GM19023 (cell line): ENCODE data around the gene SNAP23.

Experiments
- ATAC-seq: cut with Tn5 transposase; IDR thresholded peaks from one replicate; pipeline ENCODE4 v1.9.1; 2021; ENCODE audit warnings: mild to moderate bottlenecking, moderate library complexity; ENCODE audit not compliant: unreplicated experiment

The SNAP23 gene

DNA sequence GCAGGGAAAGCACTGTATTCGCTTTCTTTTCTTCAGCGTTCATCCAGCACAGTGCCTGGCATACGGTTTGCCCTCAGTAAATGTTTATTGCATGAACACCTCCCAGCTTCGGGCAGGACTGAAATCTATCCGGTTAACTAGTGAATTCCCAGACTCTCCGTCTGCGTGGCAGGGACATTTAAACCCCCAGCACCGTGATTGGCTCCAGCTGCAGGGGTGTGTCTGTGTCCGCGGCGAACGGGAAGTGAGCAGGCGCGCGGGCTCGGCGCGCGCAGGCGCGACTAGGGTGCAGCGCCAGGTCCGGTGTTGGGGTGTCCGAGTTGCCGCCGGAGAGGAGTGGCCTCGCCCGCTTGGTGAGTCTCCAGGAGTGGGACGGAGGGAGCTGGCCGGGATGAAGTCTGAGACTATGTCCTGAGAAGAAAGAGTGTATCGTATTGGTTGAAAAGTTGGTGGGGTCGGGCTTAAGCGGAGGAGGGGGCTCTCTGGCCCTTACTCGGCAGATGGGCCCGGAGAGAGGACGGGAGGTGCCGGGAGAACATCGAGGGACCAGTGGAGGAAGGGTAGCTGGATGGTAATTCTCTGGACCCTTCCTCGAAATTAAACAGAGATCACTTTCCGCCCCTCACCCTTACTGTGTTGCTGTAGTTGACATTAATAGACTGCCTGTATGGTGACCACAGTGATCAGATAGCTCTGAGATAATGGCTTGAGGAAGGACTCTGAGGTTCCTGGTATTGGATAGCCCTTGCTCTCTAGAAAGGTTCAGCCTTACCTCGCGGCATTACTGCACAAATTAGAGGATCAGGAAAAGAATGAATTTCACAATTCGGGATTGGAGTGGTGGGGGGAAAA is at the start of gene SNAP23:
SNAP23 (plus strand) TSS at position 274 of the 852 bp plus-strand sequence. CDS start 16,213 bp downstream, outside the sequence.
- ATAC-seq, result peak; percentile 88

- no peak for ATAC-seq
Measured at GRCh38 chr15:42447599-42447998, 47.8 kb upstream of the SNAP23 start.

- no peak for ATAC-seq
Measured at GRCh38 chr15:42448281-42448680, 47.2 kb upstream of the SNAP23 start.

- ATAC-seq, result no peak
Measured at GRCh38 chr15:42449770-42450424, 45.5 kb upstream of the SNAP23 start.

DNA sequence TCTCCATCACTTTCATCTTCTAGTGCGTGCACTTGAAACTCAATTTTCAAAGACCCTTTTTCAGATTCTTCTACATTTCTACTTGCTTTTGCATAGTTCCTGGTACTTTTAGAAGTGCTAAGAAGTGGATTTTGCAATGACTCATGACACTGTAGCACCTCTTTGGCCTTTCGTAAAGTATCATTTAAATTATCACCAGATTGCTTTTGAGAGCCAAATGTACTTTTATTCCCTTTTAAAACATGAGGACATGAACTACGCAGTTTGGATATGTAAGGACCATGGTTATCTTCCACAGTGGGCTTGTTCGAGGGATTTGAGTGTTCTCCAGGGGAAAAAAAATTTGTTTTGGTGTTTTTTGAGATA is 45.0 kb upstream of the SNAP23 start:
- no peak for ATAC-seq

GRCh38 chr15:42453826-42454225 is 41.6 kb upstream of the SNAP23 start:
- no peak for ATAC-seq

DNA sequence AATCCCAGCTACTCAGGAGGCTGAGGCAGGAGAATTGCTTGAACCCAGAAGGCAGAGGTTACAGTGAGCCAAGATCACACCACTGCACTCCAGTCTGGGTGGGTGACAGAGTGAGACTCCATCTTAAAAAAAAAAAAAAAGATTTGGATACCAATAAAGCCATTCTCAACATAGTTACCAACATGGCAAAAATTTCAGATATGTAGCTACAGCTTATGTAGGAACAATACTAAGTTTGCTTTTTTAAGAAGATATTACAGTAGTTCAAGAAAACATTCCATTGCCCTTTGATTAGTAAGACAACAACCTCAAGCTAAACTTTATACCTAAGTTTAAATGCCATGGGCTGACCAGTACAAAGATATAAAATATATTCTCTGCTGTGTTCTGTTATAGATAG is 38.9 kb upstream of the SNAP23 start:
- no peak for ATAC-seq

- no peak for ATAC-seq
Measured at GRCh38 chr15:42456971-42457370, 38.5 kb upstream of the SNAP23 start.

DNA sequence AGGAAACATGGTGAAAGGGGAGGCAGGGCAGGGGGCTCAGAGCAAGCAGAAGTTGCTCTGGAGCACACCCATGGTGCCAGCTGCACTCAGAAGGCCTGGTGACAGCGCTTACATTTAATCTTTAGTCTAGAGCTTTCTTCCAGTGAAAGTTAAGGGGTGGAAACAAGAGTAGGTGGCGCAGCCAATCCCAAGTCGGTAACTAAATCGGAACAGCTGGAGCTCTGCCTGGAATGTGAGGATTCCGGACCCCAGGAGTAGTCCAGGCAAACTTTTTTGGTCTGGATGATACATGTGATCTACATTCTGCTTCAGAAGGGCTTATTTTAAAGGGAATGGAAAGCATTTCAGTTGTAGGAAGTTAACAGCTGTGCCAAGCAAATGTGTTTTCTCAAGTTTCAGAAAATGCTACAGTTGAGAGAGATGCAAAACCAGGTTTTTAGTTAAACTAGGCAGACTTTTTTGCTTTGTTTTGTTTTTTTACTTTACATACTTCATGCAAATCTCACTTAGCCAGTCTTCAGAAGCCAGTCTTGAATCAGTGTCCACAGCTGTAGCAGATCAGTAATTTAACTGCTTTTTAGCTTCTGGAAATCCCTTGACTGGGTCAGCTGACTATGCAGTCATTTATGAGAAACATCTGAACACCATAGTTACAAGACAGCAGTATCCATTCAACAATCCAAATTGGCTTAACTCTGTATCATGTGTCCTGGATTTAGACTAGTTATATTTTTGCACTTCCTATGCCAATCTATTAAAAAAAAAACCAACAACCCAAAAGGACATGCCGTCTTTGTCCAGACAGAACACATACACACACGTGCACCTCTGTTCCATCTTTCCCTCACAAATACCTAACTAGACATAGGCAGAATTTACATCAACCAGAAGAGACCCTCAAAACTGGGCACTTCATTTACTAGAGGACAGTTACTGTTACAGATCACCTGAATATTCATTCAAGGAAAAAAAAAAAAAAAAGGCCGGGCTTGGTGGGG is 37.7 kb upstream of the SNAP23 start:
- ATAC-seq, result peak; percentile 77

DNA sequence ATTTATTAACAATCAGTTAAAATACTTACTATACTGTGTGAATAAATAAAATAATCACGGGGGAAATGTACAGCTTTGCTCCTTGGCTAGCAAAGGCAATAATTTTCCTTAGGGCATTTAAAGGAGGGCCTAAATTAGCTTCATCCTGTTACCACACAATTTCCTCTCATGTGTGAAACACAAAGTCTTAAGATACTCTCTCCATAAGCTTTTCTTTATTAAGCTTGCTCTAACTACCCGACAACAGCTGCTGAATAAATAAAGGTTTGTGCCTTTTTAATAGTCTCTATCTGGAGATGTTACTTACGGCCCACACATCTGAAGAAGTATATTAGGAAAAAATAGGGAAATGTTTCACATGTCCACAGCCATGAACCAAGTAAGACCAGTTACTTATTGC is 34.2 kb upstream of the SNAP23 start:
- no peak for ATAC-seq

DNA sequence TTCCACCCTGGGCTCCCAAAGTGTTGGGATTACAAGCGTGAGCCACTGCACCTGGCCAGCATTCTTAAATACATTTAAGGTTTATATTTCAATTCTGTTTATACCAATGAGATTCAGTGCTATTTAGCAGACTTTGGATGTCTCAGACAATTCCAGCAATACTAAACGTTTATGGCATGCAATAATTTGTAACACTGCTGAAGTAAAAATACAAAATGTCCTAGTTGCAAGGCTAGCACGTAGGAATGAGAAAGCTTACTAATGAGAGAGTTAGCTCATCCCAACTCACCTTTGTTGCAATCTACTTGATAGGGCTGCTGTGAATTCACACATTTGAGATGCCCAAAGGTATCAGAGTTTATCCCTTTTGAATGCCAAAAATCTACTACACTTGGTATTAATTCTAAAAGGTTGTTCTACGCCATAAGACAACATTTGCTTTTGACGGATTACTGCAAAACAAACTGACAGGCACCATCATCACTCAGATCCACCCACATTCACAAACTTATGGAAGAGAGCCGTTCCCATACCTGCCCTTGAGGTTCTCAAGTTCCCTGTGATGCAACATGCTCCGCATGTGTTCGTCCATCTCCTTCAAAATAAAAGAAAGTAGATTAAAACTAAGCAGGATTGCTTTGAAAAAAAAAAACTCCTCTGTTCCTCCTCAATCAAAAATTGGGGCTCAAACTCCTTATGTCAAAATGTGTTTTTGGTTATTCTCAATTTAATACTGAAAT is 29.7 kb upstream of the SNAP23 start:
- ATAC-seq, result no peak

GRCh38 chr15:42471002-42471401 is 24.4 kb upstream of the SNAP23 start:
- ATAC-seq, result no peak

DNA sequence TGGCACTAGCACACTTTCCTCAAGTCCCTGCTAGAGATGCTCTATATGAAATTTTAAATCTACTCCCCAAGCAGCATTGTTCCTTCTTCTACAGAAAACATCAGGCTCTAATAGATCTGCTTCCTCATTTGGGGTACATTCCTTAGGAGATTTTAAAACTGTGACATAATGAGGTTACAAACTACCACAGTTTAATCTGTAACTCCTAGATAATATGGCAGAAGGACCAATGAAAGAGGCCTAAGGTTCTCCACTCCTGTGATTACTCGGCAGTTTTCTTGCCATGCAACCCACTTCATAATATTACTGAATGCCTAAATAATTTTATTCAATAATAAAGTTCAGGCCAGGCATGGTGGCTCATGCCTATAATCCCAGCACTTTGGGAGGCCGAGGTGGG is 20.6 kb upstream of the SNAP23 start:
- ATAC-seq, result no peak

- no peak for ATAC-seq
Measured at GRCh38 chr15:42482701-42483100, 12.7 kb upstream of the SNAP23 start.

- no peak for ATAC-seq
Measured at GRCh38 chr15:42483677-42484076, 11.8 kb upstream of the SNAP23 start.

DNA sequence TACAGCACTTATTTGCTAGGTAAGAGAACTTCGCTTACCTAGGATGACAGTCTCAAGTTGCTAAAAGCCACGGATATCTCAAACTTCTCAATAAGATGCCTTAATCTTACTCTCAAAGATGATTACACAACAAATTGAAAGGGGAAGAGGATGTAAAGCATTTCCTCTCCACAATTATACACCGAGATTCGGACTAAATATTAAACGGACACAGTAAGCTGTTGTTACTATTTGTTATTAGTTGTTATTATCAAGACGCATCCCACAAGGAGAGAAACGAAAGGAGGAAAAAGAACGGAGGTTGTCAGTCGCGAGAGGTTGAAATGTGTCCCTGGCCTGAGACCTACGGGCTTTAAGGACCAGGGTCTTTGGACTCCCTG is 5.2 kb upstream of the SNAP23 start:
- ATAC-seq, result no peak

DNA sequence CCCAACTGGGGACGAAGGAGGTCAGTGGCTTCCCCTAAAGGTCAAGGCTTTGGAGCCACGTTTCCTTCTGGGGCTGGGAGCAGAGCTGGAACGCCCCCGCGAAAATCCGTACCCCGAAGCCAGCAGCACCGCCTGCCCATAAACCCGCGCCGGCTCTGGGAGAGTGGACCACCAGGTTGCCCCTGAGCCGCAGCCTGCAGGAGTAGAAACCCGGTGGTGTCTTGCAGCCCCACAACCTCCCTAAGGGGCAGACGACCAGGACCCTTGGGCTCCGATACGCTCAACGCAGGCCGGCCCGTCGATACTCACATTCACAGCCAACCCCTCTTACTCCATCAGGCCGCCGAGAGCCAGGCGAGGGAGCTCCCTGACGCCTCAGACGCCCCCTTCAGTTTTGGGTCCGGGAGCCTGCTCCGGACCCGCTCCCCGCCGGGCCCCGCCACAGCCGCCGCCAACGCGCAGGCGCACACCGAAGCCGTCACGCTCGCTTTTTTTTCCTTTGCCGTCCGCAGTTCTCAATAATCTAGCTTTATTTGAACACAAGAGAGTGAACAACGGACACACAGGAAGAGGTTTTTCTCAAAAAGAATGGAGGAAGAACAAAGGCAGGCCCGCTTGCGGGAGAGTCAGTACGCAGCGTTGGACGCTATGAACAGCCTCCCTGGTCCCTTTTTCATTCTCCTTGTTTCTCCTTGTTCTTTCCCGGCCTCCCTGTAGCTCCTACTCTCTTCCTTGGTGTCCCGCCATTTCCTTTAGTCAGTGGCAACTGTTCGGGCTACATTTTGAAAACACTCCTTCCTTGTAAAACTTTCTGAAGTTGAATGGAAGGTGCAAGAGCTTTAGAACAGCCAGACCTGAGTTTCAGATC is 4.5 kb upstream of the SNAP23 start, which contains the start of gene ZNF106:
ZNF106 (minus strand) TSS at position 471 of the 868 bp plus-strand sequence. CDS start 18,852 bp downstream, outside the sequence.
- ATAC-seq, result peak; percentile 39

DNA sequence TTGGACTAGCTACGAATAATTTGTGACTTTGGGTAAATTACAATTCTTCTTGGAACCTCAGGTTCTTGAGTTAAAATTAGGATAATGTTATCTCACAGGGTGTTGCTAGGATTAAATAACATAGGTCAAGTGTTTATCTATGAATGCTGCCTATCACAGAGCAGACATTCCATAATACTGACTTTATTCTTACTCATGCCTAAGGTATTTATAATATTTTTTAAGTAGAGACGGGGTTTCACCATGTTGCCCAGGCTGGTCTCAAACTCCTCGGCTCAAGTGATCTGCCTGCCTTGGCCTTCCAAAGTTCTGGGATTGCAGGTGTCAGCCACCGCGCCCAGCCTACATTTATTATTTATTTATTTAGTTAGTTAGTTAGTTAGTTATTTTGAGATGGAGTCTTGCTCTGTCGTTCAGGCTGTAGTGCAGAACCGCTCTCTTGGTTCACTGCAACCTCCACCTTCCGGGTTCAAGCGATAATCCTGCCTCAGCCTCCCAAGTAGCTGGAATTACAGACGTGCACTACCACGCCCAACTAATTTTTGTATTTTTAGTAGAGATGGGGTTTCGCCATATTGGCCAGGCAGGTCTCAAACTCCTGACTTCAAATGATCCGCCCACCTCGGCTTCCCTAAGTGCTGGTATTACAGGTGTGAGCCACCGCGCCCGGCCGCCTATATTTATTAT is 3.8 kb upstream of the SNAP23 start:
- ATAC-seq, result no peak

GRCh38 chr15:42493679-42494078 is 1.8 kb upstream of the SNAP23 start:
- no peak for ATAC-seq
